HCT116 (cell line): Measurements from ENCODE around the gene KCNK4.
"Not testable (repeated sequence)": the region's sequence is repeated elsewhere in the genome, so short reads cannot be mapped to it uniquely, and the experiment has no call there.

Experiments used
- CTCF ChIP-seq, 3 experiments: fragments of 200-600 bp in 1 of 3; sonication (generic) in 1 of 3; IDR thresholded peaks in 2 of 3; conservative IDR thresholded peaks in 1 of 3; 2 replicates each; pipeline ENCODE4 v1.5.1; 2012 to 2017; ENCODE audit warnings: low read depth in 2 of 3, low read length in 2 of 3, antibody characterized with exemption in 1 of 3, borderline replicate concordance in 1 of 3, control low read depth in 1 of 3, mild to moderate bottlenecking in 1 of 3, mixed read lengths in 1 of 3, mixed run types in 1 of 3, moderate library complexity in 1 of 3; ENCODE audit not compliant: insufficient read depth in 1 of 3
- EZH2phosphoT487 ChIP-seq: fragments of 200-600 bp; IDR thresholded peaks from 2 replicates; pipeline ENCODE4 v1.6.1; 2018; ENCODE audit warnings: antibody characterized with exemption, borderline replicate concordance
- FOSL1 ChIP-seq: IDR thresholded peaks from 2 replicates; pipeline ENCODE4 v1.6.1; 2012; ENCODE audit warnings: low read depth
- MAX ChIP-seq: IDR thresholded peaks from 2 replicates; pipeline ENCODE4 v1.6.1; 2012
- POLR2AphosphoS5 ChIP-seq: IDR thresholded peaks from 2 replicates; pipeline ENCODE4 v1.6.1; 2011; ENCODE audit warnings: mild to moderate bottlenecking, low read depth, low read length, moderate library complexity
- ZBTB33 ChIP-seq: IDR thresholded peaks from 2 replicates; pipeline ENCODE4 v1.6.1; 2011; ENCODE audit warnings: mild to moderate bottlenecking, low read length, moderate library complexity; ENCODE audit not compliant: insufficient replicate concordance; ENCODE audit errors: extremely low read depth

DNA sequence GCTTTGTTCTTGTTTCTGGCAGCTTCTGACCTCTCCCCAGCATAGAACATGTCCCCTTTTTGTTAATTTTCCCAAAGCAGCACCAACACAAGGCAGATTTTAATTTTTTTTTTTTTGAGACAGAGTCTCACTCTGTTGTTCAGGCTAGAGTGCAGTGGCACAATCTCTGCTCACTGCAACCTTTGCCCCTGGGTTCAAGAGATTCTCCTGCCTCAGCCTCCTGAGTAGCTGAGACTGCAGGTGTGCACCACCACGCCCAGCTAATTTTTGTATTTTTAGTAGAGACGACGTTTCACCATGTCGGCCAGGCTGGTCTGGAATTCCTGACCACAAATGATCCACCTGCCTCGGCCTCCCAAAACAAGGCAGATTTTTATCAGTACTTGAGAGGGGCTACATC, 16.7 kb downstream of the KCNK4 start:
- not testable (repeated sequence) for TF ChIP-seq CTCF (IDR thresholded peaks at IDR 0.05 in 2 of 3, conservative IDR thresholded peaks at IDR 0.05 in 1 of 3; ENCODE audit: borderline replicate concordance in 1 of 3, insufficient read depth in 1 of 3, low read depth in 2 of 3, low read length in 2 of 3); MAX; POLR2AphosphoS5; EZH2phosphoT487; ZBTB33; FOSL1
